Measurements from ENCODE around the gene CLIP4.

- TF ChIP-seq, protein P1, sequence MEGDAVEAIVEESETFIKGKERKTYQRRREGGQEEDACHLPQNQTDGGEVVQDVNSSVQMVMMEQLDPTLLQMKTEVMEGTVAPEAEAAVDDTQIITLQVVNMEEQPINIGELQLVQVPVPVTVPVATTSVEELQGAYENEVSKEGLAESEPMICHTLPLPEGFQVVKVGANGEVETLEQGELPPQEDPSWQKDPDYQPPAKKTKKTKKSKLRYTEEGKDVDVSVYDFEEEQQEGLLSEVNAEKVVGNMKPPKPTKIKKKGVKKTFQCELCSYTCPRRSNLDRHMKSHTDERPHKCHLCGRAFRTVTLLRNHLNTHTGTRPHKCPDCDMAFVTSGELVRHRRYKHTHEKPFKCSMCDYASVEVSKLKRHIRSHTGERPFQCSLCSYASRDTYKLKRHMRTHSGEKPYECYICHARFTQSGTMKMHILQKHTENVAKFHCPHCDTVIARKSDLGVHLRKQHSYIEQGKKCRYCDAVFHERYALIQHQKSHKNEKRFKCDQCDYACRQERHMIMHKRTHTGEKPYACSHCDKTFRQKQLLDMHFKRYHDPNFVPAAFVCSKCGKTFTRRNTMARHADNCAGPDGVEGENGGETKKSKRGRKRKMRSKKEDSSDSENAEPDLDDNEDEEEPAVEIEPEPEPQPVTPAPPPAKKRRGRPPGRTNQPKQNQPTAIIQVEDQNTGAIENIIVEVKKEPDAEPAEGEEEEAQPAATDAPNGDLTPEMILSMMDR (IDR thresholded peaks at IDR 0.05) = no peak
- TF ChIP-seq POLR2A (IDR thresholded peaks at IDR 0.05) = no peak
Measured at GRCh38 chr2:29129586-29130281, 14.5 kb downstream of the CLIP4 start.

All from heart left ventricle (tissue), 13 donors.